ENCODE results near the gene TSPAN5. TPM values are rescaled to one million over a fixed set of nuclear protein-coding genes. Genes with fewer than 3 reads are reported as not detected.

Gene TSPAN5
- total and polyA plus RNA-seq, 9 of the 15 experiments (the other 6 are each of a cell fraction or from before 2014, with no cell fraction given) = 0.58 to 6.6 (median 0.73) TPM

- TF ChIP-seq, protein P1, sequence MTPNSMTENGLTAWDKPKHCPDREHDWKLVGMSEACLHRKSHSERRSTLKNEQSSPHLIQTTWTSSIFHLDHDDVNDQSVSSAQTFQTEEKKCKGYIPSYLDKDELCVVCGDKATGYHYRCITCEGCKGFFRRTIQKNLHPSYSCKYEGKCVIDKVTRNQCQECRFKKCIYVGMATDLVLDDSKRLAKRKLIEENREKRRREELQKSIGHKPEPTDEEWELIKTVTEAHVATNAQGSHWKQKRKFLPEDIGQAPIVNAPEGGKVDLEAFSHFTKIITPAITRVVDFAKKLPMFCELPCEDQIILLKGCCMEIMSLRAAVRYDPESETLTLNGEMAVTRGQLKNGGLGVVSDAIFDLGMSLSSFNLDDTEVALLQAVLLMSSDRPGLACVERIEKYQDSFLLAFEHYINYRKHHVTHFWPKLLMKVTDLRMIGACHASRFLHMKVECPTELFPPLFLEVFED (CRISPR knock-in tag; conservative IDR thresholded peaks at IDR 0.05) = no peak
- TF ChIP-seq WHSC1 (IDR thresholded peaks at IDR 0.05; ENCODE audit: low read length) (no peak), ZKSCAN1 (IDR thresholded peaks at IDR 0.05; ENCODE audit: low read depth, low read length) (no peak), CUX1 (CRISPR knock-in tag; IDR thresholded peaks at IDR 0.05) (no peak), ZBTB8A (IDR thresholded peaks at IDR 0.05; ENCODE audit: partially characterized antibody) (no peak), SIX5 (IDR thresholded peaks at IDR 0.05; ENCODE audit: borderline replicate concordance in 1 of 2, insufficient read depth in 1 of 2, low read depth in 1 of 2, low read length in 2 of 2) (no peak), FOXK2 (conservative IDR thresholded peaks at IDR 0.05 in 1 of 2, IDR thresholded peaks at IDR 0.05 in 1 of 2; ENCODE audit: low read depth in 2 of 2) (no peak), CEBPB (tag; IDR thresholded peaks at IDR 0.05) (no peak), E2F3 (CRISPR knock-in tag; IDR thresholded peaks at IDR 0.05) (no peak)
- TF ChIP-seq, protein P2, sequence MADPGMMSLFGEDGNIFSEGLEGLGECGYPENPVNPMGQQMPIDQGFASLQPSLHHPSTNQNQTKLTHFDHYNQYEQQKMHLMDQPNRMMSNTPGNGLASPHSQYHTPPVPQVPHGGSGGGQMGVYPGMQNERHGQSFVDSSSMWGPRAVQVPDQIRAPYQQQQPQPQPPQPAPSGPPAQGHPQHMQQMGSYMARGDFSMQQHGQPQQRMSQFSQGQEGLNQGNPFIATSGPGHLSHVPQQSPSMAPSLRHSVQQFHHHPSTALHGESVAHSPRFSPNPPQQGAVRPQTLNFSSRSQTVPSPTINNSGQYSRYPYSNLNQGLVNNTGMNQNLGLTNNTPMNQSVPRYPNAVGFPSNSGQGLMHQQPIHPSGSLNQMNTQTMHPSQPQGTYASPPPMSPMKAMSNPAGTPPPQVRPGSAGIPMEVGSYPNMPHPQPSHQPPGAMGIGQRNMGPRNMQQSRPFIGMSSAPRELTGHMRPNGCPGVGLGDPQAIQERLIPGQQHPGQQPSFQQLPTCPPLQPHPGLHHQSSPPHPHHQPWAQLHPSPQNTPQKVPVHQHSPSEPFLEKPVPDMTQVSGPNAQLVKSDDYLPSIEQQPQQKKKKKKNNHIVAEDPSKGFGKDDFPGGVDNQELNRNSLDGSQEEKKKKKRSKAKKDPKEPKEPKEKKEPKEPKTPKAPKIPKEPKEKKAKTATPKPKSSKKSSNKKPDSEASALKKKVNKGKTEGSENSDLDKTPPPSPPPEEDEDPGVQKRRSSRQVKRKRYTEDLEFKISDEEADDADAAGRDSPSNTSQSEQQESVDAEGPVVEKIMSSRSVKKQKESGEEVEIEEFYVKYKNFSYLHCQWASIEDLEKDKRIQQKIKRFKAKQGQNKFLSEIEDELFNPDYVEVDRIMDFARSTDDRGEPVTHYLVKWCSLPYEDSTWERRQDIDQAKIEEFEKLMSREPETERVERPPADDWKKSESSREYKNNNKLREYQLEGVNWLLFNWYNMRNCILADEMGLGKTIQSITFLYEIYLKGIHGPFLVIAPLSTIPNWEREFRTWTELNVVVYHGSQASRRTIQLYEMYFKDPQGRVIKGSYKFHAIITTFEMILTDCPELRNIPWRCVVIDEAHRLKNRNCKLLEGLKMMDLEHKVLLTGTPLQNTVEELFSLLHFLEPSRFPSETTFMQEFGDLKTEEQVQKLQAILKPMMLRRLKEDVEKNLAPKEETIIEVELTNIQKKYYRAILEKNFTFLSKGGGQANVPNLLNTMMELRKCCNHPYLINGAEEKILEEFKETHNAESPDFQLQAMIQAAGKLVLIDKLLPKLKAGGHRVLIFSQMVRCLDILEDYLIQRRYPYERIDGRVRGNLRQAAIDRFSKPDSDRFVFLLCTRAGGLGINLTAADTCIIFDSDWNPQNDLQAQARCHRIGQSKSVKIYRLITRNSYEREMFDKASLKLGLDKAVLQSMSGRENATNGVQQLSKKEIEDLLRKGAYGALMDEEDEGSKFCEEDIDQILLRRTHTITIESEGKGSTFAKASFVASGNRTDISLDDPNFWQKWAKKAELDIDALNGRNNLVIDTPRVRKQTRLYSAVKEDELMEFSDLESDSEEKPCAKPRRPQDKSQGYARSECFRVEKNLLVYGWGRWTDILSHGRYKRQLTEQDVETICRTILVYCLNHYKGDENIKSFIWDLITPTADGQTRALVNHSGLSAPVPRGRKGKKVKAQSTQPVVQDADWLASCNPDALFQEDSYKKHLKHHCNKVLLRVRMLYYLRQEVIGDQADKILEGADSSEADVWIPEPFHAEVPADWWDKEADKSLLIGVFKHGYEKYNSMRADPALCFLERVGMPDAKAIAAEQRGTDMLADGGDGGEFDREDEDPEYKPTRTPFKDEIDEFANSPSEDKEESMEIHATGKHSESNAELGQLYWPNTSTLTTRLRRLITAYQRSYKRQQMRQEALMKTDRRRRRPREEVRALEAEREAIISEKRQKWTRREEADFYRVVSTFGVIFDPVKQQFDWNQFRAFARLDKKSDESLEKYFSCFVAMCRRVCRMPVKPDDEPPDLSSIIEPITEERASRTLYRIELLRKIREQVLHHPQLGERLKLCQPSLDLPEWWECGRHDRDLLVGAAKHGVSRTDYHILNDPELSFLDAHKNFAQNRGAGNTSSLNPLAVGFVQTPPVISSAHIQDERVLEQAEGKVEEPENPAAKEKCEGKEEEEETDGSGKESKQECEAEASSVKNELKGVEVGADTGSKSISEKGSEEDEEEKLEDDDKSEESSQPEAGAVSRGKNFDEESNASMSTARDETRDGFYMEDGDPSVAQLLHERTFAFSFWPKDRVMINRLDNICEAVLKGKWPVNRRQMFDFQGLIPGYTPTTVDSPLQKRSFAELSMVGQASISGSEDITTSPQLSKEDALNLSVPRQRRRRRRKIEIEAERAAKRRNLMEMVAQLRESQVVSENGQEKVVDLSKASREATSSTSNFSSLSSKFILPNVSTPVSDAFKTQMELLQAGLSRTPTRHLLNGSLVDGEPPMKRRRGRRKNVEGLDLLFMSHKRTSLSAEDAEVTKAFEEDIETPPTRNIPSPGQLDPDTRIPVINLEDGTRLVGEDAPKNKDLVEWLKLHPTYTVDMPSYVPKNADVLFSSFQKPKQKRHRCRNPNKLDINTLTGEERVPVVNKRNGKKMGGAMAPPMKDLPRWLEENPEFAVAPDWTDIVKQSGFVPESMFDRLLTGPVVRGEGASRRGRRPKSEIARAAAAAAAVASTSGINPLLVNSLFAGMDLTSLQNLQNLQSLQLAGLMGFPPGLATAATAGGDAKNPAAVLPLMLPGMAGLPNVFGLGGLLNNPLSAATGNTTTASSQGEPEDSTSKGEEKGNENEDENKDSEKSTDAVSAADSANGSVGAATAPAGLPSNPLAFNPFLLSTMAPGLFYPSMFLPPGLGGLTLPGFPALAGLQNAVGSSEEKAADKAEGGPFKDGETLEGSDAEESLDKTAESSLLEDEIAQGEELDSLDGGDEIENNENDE (IDR thresholded peaks at IDR 0.05; ENCODE audit: low read depth, low read length) = no peak
These were observed 28.4 kb upstream of the TSPAN5 start (continued) for GRCh38 chr4:98686847-98687246.

Data from K562 (cell line).